ENCODE data around the gene STK32C.

STK32C gene

DNA sequence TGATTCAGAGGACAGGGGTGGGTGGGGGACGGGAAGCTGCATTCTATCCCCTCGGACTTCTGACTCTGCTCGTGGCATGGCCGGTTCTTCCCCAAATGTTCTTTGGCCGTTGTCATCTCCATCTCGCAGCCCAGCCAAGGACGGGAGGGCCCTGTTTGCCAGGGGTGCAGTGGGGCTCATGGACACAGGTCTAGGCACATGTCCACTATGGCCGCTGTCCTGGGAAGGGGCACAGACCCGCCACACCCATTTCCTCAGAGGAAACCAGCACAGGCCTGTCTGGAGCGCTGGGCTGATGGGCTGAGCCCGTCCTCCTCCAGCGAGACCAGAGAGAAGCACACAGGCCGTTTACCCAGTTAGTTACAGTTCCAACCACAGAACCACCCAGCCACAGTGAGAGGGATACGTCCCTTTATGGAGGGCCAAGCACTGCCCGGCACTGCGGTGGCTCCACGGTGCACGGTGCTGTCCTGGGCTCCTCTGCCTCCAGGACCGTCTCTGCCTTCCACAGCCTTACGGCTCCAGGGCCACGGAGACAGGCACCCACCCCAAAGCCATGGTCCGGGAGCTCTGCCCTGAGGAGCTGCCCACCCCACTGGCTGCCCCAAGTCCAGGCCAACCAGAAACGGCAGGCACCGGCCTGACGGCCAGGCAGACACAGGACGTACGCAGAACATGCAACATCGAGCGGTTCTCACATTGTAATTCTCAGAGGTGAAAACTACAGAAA, 100.8 kb downstream of the STK32C start:
- no peak for DNase-seq

DNA sequence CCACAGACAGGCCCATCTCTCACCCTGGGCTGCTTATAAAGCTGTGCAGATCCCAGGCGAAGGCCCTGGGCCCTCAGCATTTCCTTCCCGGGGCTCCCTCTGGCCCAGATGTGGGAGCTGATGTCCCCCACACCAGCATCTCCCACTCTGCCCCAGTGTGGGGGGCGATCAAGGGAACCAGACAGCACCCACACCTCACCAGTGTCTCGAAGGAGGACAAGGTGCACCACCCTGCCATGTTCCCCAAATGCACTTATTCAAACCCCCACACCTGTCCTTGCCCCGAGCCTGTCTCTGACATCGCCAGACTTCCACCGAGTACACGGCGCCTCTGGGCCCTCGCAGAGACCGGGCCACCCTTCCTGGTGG, 101.4 kb downstream of the STK32C start:
- no peak for DNase-seq

DNA sequence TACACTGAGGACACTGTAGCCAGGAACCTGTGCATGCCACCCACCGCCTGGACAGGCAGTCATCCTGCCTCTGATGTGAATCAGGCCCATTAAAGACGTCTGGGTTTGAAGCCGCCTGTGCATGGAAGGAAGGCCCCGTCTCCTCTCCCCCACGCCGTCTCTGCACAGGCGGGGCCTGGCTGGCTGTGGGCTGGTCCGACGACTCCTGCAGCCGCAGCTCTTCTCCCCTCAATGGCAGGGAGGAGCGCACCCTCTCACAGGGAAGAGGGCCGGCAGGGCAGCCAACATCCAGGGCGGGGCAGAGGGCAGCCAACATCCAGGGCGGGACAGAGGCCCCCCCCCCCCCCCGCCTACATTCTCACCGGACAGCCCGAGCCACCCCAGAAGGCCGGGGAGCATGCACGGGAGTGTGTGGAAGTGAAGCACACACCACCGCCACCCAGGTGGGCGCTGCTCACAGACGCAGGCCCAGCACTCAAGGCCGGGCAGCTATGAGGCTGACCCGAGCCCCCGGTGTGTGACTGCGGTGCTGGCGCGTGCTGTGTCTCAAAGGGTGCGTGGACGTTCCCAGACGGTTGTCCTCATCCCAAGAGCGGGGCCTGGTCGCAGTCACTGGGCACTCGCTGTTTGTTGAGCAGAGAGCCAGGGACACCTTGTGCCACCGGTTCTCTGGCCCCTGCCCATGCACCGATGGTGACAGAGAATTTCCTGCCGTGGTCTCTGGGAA, 101.9 kb downstream of the STK32C start:
- DNase-seq: no peak

- no peak for DNase-seq
Measured at GRCh38 chr10:132204781-132205473, 102.8 kb downstream of the STK32C start.

DNA sequence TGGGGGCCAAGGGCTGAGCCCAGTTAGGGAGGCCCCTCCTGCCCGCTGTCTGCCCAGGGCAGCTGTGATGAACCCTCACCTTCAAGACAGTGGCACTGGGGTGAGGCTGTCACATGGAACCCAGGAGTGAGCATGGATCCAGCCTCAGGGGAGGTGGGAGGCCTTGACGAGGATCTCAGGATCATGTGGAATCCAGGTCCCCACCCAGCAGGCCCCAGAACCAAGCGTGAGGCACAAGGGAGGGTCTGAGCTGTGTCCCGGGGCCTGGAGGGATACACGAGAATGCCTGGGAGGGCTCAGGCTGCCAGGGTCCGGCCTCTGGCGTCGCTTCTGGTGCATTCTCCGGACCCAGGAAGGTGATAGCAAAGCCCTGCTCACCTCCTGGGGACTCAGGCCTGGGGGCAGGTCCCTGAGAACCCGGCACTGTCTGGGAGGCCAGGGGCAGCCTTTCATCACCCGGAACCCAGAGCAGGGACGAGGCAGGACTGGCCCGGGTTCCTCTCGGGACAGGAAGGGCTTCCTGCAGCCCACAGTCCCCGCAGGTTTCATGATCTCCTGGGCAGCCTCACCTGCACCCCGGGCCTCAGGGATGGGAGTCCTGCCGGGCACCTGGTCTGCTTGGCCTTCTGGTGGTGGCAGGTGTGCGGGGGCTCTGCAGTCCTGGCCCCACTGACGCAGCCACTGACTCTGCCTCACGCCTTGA, 103.5 kb downstream of the STK32C start:
- no peak for DNase-seq

DNA sequence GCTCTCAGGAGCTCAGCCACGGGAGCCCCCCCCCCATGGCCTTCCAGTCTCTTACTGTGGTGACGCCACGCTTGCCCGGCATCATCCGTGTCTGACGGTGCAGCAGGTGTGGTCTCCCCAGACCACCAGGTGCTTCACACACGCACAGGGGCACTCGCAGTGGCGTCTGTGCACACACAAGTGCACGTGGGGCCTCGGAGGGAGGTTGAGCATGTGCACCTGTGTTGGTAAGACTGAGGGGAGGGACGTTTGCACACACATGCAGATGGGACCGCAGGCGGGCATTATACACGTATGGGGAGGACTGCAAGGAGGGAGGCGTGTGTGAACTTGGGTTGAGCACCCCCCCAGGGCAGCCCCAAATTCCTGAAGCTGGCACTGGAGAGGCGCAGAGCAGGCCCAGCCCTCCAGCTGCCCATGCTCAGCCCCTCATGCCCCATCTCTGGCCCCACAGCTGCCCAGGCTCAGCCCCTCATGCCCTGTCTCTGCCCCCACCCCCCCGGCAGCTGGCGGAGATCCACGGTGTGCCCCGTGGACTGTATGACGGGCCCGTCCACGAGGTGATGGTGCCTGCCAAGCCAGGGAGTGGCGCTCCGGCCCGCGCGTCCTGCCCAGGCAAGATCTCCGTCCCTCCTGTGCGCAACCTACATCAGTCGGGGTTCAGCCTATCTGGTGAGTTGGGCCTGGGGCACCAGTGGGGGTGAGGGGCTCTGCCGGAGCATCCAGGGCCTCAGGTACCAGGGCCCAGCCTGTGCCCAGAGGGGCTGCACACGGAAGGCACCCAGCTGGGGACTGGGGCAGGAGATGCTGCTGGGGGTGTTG, 104.3 kb downstream of the STK32C start:
- DNase-seq: no peak

DNA sequence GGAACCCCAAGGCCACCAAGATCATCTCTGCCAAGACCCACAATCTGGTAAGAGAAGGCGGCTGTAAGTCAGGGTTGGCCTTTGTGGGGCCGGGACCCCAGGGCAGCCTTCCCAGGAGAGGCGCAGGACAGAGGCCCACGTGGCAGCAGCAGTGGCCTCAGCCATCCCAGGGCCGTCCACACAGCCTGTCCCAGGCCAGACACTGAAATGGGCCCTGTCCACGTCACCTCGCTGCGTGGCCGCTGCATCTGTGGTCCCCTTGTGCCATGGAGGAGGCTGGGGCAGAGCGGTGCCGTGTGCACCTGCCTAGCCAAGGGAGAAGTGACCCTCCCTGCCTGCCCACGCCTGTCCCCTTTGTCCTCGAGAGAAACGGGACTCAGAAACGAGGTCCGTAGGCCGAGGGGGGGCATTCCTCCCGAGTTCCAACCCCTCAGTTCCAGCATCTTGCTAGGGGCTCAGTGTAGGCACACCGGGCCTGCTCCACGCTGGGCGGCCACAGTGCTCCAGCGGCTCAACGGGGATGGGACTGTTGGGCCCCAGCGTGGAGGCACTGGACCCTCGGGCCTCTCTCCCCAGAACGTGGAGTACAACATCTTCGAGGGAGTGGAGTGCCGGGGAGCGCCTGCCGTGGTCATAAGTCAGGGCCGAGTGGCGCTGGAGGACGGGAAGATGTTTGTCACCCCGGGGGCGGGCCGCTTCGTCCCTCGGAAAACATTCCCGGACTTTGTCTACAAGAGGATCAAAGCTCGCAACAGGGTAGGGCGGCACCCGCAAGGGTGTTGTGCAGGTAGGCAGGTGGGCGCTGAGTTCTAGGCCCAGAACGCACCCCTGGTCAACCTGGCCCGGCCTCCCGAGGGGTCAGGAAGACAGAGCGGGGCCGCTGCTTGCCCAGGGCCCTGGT, 105.4 kb downstream of the STK32C start:
- DNase-seq: no peak

GRCh38 chr10:132201111-132201969, 106.4 kb downstream of the STK32C start:
- DNase-seq: no peak

- DNase-seq: no peak
Measured at GRCh38 chr10:132200344-132201110, 107.2 kb downstream of the STK32C start.

DNA sequence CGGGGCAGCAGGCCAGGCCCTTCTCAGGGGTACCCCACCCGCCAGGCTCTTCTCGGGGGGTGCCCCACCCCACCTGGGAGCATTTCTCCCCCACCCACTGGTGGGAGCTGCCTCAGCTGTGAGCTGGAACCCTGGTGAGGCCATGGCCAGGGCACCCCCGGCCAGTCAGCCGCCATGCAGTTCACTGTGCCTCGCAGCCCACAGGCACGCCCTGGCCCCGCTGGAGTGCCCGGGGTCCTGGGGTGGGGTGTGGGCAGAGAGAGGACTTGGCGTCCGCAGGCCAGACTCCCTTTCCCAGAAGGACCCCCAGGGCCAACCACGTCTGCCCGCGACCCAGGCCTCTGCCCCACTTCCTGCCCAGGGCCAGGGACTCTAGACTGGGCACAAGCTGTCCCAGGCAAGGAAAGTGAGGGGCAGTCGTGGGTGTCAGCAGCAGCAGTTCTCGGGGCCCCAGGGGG, 107.9 kb downstream of the STK32C start:
- DNase-seq: no peak

- DNase-seq: no peak
Measured at GRCh38 chr10:132199268-132199853, 108.4 kb downstream of the STK32C start.

GRCh38 chr10:132198381-132199181, 109.2 kb downstream of the STK32C start:
- no peak for DNase-seq

- no peak for DNase-seq
Measured at GRCh38 chr10:132198068-132198370, 109.7 kb downstream of the STK32C start.

DNA sequence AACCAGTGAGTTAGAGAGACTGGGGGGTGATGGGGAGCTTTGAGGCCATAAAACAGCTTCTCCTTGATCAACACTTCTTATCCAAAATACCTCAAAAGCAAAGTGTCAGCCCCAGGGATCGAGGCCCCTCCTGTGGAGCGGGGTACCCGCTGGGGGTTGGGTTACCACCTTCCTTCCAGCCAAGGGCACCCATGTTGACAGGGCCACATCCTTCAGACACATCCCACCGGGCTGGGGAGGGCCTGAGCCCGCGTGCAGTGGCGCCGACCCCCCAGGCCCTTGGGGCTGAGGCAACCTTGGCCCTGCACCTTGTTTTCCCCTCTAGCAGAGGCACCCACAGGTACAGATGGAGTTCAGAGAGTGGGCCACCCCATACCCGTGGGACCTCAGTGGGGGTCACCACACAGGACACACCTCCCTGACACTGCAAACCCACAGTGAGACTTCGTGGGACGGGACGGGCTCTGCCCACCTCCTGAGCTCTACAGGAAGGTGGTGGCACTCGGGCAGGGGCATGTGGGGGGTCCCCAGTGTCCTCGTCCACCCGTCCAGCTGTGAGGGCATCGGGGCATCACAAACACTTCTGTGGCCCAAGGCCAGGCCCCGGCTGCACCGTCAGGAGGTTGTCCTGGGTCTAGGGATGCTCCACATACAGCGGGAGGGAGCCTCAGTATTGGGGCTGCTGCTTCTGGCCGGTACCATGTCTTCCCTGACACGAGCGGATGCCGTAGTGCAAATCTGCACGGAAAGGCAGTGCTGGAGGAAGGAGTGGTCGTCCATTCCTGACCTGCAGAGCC, 110.3 kb downstream of the STK32C start:
- DNase-seq: no peak

- DNase-seq: no peak
Measured at GRCh38 chr10:132196178-132197113, 111.3 kb downstream of the STK32C start.

DNA sequence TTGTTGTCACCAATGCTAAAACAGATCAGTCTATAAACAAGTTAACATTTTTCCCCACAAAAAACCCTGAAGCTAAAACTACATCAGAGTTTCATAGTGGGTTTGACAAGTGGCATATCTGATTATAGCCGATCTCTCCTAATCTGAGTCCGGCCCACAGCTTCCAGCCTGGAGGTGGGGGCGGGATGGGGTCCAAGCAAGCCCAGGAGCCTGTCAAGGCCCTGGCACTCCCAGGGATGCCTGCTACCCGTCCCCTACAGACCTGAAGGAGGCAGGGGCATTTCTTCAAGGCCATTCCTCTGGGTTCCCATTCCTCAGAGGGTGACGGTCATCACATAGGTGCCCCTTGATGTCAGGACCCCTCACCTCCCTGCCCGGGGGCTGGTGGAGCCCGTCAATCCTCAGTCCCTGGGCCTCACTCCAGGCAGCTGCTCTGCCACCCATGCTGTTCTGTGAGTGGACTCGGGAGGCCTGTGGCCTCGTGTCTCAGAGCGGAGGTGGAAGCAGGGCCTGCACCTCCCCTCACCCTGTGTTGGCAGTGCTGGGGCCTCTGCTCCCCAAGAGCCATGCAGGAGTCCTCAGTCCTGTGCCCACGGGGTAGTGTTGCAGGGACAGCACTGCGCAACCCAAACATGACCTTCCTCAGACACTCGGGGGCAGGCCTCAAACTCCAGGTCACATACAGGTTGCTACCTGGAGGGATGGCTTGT, 112.2 kb downstream of the STK32C start:
- DNase-seq: no peak
